ENCODE data around the gene RDH13.

The RDH13 gene

DNA sequence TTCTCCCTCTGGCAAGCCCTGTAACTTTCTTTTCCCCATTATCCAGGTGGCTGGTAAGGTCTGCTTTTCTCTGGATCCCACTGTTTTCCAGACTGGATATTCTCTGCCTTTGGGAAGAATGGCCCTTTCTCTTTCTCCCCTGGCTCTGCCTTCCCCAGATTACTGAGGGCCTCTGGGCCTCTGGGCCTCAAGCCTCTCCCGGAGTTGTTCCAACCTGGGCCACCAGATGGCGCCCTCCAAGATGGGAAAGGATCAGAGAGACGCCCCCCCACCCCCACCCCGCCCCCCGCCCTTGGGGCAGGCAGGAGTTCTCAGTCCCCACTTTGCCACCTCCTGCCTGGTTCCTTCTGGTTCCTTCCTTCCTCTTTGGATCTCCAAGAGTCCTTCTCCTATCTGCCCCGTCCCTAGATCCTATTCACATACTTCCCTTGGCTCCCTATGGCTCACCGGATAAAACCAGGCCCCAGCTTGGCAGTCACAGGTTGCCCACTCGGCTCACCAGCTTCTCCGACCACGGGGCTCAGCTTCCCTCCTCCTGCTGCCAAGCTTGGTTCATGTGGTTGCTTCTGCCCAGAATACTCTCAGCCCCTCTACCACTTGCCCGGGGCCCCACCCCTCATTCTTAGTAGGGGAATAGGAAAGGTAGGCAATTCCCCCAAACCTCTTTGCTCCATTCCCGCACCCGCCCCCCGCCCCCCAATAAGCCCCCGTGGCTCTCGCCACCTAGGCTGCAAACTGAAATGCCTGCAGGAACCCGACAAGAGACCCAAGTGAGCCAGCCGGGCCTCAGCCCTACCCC is 25.8 kb upstream of the RDH13 start:
- Histone ChIP-seq H3K27me3 (ENCODE audit: insufficient read depth, poor library complexity, severe bottlenecking) (peaks cover 14% of the 10 kb centered on the region), H3K27ac (replicated peaks) (no peak overlapping the region), H3K4me3 (replicated peaks; ENCODE audit: insufficient read depth, low read length) (no peak overlapping the region)
- peak in 1 of 2 experiments; percentile 73 for DNase-seq (ENCODE audit: low read depth in 1 of 2, low spot score in 1 of 2)
- TF ChIP-seq, protein P1, sequence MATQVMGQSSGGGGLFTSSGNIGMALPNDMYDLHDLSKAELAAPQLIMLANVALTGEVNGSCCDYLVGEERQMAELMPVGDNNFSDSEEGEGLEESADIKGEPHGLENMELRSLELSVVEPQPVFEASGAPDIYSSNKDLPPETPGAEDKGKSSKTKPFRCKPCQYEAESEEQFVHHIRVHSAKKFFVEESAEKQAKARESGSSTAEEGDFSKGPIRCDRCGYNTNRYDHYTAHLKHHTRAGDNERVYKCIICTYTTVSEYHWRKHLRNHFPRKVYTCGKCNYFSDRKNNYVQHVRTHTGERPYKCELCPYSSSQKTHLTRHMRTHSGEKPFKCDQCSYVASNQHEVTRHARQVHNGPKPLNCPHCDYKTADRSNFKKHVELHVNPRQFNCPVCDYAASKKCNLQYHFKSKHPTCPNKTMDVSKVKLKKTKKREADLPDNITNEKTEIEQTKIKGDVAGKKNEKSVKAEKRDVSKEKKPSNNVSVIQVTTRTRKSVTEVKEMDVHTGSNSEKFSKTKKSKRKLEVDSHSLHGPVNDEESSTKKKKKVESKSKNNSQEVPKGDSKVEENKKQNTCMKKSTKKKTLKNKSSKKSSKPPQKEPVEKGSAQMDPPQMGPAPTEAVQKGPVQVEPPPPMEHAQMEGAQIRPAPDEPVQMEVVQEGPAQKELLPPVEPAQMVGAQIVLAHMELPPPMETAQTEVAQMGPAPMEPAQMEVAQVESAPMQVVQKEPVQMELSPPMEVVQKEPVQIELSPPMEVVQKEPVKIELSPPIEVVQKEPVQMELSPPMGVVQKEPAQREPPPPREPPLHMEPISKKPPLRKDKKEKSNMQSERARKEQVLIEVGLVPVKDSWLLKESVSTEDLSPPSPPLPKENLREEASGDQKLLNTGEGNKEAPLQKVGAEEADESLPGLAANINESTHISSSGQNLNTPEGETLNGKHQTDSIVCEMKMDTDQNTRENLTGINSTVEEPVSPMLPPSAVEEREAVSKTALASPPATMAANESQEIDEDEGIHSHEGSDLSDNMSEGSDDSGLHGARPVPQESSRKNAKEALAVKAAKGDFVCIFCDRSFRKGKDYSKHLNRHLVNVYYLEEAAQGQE (IDR thresholded peaks at IDR 0.05; ENCODE audit: insufficient replicate concordance, low read depth), result no peak
- 0 out of 2 replicates have a peak, but pooled peaks have one; percentile 0 for TF ChIP-seq SPI1 (IDR thresholded peaks at IDR 0.05; ENCODE audit: borderline replicate concordance, low read depth)
- TF ChIP-seq POLR2AphosphoS5 (IDR thresholded peaks at IDR 0.05; ENCODE audit: low read depth), result no peak
- TF ChIP-seq, protein P2, sequence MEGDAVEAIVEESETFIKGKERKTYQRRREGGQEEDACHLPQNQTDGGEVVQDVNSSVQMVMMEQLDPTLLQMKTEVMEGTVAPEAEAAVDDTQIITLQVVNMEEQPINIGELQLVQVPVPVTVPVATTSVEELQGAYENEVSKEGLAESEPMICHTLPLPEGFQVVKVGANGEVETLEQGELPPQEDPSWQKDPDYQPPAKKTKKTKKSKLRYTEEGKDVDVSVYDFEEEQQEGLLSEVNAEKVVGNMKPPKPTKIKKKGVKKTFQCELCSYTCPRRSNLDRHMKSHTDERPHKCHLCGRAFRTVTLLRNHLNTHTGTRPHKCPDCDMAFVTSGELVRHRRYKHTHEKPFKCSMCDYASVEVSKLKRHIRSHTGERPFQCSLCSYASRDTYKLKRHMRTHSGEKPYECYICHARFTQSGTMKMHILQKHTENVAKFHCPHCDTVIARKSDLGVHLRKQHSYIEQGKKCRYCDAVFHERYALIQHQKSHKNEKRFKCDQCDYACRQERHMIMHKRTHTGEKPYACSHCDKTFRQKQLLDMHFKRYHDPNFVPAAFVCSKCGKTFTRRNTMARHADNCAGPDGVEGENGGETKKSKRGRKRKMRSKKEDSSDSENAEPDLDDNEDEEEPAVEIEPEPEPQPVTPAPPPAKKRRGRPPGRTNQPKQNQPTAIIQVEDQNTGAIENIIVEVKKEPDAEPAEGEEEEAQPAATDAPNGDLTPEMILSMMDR (IDR thresholded peaks at IDR 0.05; ENCODE audit: insufficient read depth, low read length), result peak; percentile 32
- no peak for TF ChIP-seq GABPA (IDR thresholded peaks at IDR 0.05; ENCODE audit: low read depth)

DNA sequence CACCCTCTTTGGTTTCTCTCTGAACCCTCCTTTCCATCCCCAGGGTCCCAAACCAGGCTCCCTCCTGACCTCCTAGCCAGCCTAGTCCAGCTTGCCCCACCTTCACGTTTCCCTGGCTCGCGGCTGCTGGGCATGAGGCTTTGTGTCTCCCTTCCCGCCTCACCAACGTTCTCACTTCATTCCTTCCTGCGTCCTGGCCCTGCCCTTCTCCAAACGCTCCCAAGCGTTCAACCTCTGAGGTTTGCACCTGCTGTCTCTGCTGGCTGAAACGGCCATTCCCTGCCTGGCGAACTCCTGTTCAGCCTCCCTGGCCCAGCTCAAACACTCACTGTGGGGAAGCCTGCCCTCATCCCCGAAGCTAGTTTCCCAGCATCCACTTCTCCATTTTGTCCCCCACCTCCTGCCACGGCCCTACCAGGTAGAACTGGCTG is 25.1 kb upstream of the RDH13 start:
- TF ChIP-seq SPI1 (IDR thresholded peaks at IDR 0.05; ENCODE audit: borderline replicate concordance, low read depth), result 0 out of 2 replicates have a peak, but pooled peaks have one; percentile 1
- TF ChIP-seq, protein P2 (IDR thresholded peaks at IDR 0.05; ENCODE audit: insufficient read depth, low read length), result no peak
- no peak overlapping the region for H3K4me3 ChIP-seq (replicated peaks; ENCODE audit: insufficient read depth, low read length)

DNA sequence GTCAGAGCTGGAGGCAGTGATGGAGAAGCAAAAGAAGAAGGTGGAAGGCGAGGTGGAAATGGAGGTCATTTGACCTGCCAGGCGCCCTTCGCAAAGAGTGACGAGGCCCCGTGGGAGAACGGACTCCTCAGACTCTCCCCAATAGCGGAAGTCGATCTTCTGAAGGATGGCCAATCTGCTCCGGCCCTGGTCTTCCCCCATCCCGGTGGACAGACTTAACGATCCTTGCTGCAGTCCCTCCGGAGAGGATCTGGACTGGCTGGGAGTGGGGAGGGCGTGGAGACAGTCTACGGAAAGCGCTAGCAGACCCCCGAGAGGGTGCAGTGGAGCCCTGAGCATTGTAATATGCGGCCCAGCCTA is 24.6 kb upstream of the RDH13 start:
- H3K4me3 ChIP-seq (replicated peaks; ENCODE audit: insufficient read depth, low read length), result no peak overlapping the region
- H3K27me3 ChIP-seq (ENCODE audit: insufficient read depth, poor library complexity, severe bottlenecking), result peaks cover 18% of the 10 kb centered on the region
- TF ChIP-seq, protein P1 (IDR thresholded peaks at IDR 0.05; ENCODE audit: insufficient replicate concordance, low read depth), result no peak
- TF ChIP-seq, protein P2 (IDR thresholded peaks at IDR 0.05; ENCODE audit: insufficient read depth, low read length), result no peak
- TF ChIP-seq GABPA (IDR thresholded peaks at IDR 0.05; ENCODE audit: low read depth) (no peak), POLR2AphosphoS5 (IDR thresholded peaks at IDR 0.05; ENCODE audit: low read depth) (no peak), SPI1 (IDR thresholded peaks at IDR 0.05; ENCODE audit: borderline replicate concordance, low read depth) (no peak)
- no peak overlapping the region for H3K27ac ChIP-seq (replicated peaks)
- DNase-seq (ENCODE audit: low read depth in 1 of 2, low spot score in 1 of 2), result no peak

More for the DNA sequence above, 25.1 kb upstream of the RDH13 start:
- no peak overlapping the region for H3K27ac ChIP-seq (replicated peaks)
- peaks cover 16% of the 10 kb centered on the region for H3K27me3 ChIP-seq (ENCODE audit: insufficient read depth, poor library complexity, severe bottlenecking)
- no peak for DNase-seq (ENCODE audit: low read depth in 1 of 2, low spot score in 1 of 2)

Measured in HL-60 (cell line).